Measurements from ENCODE around the gene EZR. TPM values are rescaled to one million over a fixed set of nuclear protein-coding genes. Genes with fewer than 3 reads are reported as not detected.
A peak's percentile ranks its signal among the peaks of the same experiment; 100 is the strongest.

The EZR gene
- total and polyA plus RNA-seq, 10 of the 15 experiments (the other 5 are each of a cell fraction or from before 2014, with no cell fraction given): 79.1 to 282 (median 161) TPM

DNA sequence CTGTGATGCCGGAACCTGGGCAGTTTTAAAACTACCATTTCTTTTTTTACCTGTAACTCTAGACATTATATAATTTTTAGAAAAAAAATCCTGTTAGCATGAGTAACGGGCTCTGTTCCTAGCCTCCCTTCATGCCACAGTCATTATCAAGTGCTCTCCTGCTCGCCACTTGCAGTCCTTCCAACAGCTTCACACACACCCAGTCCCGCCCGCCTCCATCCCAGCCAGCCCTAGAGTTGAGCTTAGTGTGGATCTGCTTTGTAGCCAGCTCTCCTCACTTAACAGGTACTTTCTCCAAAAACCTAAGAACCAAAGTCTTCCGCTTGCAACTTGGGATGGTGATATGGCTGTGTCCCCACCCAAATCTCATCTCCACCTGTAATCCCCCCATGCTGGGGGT is 51.5 kb downstream of the EZR start (continued):
- TF ChIP-seq, protein P1, sequence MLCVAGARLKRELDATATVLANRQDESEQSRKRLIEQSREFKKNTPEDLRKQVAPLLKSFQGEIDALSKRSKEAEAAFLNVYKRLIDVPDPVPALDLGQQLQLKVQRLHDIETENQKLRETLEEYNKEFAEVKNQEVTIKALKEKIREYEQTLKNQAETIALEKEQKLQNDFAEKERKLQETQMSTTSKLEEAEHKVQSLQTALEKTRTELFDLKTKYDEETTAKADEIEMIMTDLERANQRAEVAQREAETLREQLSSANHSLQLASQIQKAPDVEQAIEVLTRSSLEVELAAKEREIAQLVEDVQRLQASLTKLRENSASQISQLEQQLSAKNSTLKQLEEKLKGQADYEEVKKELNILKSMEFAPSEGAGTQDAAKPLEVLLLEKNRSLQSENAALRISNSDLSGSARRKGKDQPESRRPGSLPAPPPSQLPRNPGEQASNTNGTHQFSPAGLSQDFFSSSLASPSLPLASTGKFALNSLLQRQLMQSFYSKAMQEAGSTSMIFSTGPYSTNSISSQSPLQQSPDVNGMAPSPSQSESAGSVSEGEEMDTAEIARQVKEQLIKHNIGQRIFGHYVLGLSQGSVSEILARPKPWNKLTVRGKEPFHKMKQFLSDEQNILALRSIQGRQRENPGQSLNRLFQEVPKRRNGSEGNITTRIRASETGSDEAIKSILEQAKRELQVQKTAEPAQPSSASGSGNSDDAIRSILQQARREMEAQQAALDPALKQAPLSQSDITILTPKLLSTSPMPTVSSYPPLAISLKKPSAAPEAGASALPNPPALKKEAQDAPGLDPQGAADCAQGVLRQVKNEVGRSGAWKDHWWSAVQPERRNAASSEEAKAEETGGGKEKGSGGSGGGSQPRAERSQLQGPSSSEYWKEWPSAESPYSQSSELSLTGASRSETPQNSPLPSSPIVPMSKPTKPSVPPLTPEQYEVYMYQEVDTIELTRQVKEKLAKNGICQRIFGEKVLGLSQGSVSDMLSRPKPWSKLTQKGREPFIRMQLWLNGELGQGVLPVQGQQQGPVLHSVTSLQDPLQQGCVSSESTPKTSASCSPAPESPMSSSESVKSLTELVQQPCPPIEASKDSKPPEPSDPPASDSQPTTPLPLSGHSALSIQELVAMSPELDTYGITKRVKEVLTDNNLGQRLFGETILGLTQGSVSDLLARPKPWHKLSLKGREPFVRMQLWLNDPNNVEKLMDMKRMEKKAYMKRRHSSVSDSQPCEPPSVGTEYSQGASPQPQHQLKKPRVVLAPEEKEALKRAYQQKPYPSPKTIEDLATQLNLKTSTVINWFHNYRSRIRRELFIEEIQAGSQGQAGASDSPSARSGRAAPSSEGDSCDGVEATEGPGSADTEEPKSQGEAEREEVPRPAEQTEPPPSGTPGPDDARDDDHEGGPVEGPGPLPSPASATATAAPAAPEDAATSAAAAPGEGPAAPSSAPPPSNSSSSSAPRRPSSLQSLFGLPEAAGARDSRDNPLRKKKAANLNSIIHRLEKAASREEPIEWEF (IDR thresholded peaks at IDR 0.05; ENCODE audit: insufficient replicate concordance, low read depth, low read length): no peak
- TF ChIP-seq TCF7 (IDR thresholded peaks at IDR 0.05; ENCODE audit: borderline replicate concordance) (no peak), BMI1 (IDR thresholded peaks at IDR 0.05; ENCODE audit: borderline replicate concordance) (no peak)

DNA sequence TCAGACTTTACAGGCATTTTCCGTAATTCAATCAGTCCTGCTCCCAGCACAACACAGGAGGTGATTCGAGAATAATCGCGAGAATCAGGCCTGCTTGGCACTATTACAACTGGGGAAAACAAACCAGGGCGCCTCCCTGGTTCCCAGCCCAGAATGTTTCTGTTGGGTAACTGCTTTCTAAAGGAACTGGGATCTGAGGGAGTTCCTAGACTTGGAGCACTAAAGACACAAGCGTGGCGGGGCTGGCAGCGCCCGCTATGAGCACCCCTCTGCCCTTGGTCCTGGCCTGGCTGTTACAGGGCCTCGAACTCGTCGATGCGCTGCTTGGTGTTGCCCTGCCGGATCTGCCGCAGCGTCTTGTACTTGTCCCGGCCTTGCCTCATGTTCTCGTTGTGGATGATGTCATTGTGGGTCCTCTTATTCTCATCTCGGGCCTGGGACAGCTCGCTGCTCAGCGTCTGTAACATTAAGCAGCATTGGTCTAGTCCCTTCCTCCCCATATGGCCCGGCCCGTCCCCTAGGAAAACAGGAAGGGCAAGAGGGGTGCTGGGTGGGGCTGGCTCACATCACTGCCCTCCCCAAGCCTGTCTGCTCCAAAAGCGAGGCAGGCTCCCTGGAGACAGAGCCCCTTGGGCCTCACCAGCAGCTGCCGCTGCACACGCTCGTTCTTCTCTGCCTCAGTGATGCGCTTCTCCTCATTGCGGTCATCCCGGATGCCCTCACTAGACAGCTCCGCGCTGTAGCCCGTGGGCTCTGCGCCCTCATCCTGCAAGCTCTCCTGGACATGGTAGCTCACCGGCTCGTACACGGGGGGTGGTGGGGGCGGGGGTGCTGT is 52.3 kb downstream of the EZR start:
- H3K79me2 ChIP-seq (ENCODE audit: control insufficient read depth, insufficient read depth, low read length): no peaks in the 10 kb centered on the region
- H3K4me2 ChIP-seq (ENCODE audit: control insufficient read depth, insufficient read depth): no peak overlapping the region
- no peaks in the 10 kb centered on the region for H3K27me3 ChIP-seq (replicated peaks in 1 of 2; ENCODE audit: control insufficient read depth in 2 of 2, insufficient read depth in 2 of 2, low read length in 1 of 2)
- ChIA-PET POLR2A (interaction anchor here (0.7 to 1.0 kb wide), 2 partner anchors 15 to 45 kb away, joined by 3 to 5 read pairs; no protein-coding TSS in a partner anchor), RAD21 (ENCODE audit: unreplicated experiment) (interaction anchor here (1.2 kb wide), 1 partner anchor 194 kb away, joined by 7 read pairs; no protein-coding TSS in a partner anchor), CTCF (interaction anchor here (1.1 kb wide), 1 partner anchor 368 kb away, joined by 3 read pairs; no protein-coding TSS in a partner anchor), SMC1A (ENCODE audit: uncharacterized antibody, unreplicated experiment) (interaction anchor here (1.2 to 1.4 kb wide), 2 partner anchors 14 to 25 kb away, joined by 3 to 4 read pairs; no protein-coding TSS in a partner anchor)
- no peaks in the 10 kb centered on the region for H3K9me3 ChIP-seq (replicated peaks; ENCODE audit: control insufficient read depth, insufficient read depth, low read length)
- H2AFZ ChIP-seq (ENCODE audit: control insufficient read depth, low read depth, low read length): no peak overlapping the region
- in situ Hi-C loops (cut with MboI) (no loop called here), intact Hi-C loops (cut with micrococcal nuclease; ENCODE audit: unreplicated experiment) (no loop called here)
- no peak overlapping the region for H3K9ac ChIP-seq (ENCODE audit: control insufficient read depth, insufficient read depth, low read length)
- ATAC-seq: no peak
- no peaks in the 10 kb centered on the region for H3K4me1 ChIP-seq (ENCODE audit: control insufficient read depth, insufficient read depth, low read length)
- FAIRE-seq: no peak
- BruUV-seq (replicated peaks): no TSS peak
- peaks cover 49 to 54% of the 10 kb centered on the region in 2 experiments for H3K36me3 ChIP-seq (ENCODE audit: control insufficient read depth in 2 of 2, insufficient read depth in 2 of 2, low read length in 1 of 2)
- 0 out of 2 replicates have a peak, but pooled peaks have one; percentile 22 for TF ChIP-seq POLR2AphosphoS5 (IDR thresholded peaks at IDR 0.05; ENCODE audit: low read length)
- TF ChIP-seq, protein P2, sequence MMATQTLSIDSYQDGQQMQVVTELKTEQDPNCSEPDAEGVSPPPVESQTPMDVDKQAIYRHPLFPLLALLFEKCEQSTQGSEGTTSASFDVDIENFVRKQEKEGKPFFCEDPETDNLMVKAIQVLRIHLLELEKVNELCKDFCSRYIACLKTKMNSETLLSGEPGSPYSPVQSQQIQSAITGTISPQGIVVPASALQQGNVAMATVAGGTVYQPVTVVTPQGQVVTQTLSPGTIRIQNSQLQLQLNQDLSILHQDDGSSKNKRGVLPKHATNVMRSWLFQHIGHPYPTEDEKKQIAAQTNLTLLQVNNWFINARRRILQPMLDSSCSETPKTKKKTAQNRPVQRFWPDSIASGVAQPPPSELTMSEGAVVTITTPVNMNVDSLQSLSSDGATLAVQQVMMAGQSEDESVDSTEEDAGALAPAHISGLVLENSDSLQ (IDR thresholded peaks at IDR 0.05): no peak
- TF ChIP-seq POLR2A (IDR thresholded peaks at IDR 0.05; ENCODE audit: low read depth, low read length): peak; percentile 66; the same call in 1 of the 2 replicates
- no peak overlapping the region for H3K4me3 ChIP-seq
- no peak for DNase-seq (ENCODE audit: low read depth, low spot score)
- H4K20me1 ChIP-seq (ENCODE audit: control insufficient read depth, insufficient read depth): no peaks in the 10 kb centered on the region; the same call in 1 of the 2 replicates
- H3K27ac ChIP-seq (ENCODE audit: control insufficient read depth, insufficient read depth): no peak overlapping the region
- 94% methylated on average over 38 of the region's 38 CpGs for WGBS (ENCODE audit: insufficient coverage, insufficient replicate concordance, low lambda C conversion rate, missing lambda C conversion rate)
